ENCODE measurements around the gene NDUFS7. TPM values are rescaled to one million over a fixed set of nuclear protein-coding genes. Genes with fewer than 3 reads are reported as not detected.

The NDUFS7 gene
- polyA plus RNA-seq, 3 donors = 119 to 232 (median 211) TPM

DNA sequence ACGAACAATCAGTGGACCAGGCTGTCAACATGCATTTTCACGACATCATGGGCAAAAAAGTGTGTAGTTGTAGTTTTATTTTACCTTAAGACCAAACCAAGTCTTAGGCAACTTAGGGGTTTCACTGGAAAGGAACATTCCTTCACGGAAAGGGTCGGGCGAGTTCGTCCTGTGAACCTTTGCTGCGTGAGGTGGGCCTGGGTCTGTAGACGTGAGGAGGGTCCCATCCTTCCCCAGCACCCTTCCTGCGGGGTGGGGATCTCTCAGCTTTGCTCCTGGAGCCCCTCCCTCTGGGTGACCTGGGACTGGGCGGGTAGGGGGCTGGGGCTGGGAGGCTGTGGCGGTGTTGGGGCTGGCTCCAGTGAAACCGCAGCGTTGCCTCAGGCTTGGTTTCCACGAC is 42.2 kb downstream of the NDUFS7 start:
- Histone ChIP-seq H4K20me1 (ENCODE audit: insufficient read depth, low read length) (peaks cover 91% of the 10 kb centered on the region), H3K36me3 (replicated peaks in 1 of 2; ENCODE audit: control insufficient read depth in 1 of 2, insufficient read depth in 2 of 2, low read length in 2 of 2) (peaks cover 86 to 96% of the 10 kb centered on the region in 2 donors), H3K9me3 (replicated peaks in 1 of 2; ENCODE audit: control insufficient read depth in 1 of 2, insufficient read depth in 1 of 2, low read length in 2 of 2) (no peaks in the 10 kb centered on the region), H3K4me2 (replicated peaks; ENCODE audit: extremely low read depth, low read length, poor library complexity, severe bottlenecking) (no peak overlapping the region), H2AFZ (ENCODE audit: insufficient read depth, low read depth, low read length, poor library complexity, severe bottlenecking) (no peak overlapping the region), H3K9ac (ENCODE audit: insufficient read depth, low read length, poor library complexity, severe bottlenecking) (no peak overlapping the region), H3K4me3 (replicated peaks in 1 of 3; ENCODE audit: low read depth in 2 of 3, low read length in 3 of 3) (no peak overlapping the region), H3K27me3 (ENCODE audit: control insufficient read depth in 2 of 2, insufficient read depth in 2 of 2, low read length in 2 of 2) (no peaks in the 10 kb centered on the region), H3K79me2 (ENCODE audit: insufficient read depth, low read length) (peaks cover 34% of the 10 kb centered on the region), H3K27ac (ENCODE audit: low read depth in 1 of 2, low read length in 2 of 2) (no peak overlapping the region), H3K4me1 (ENCODE audit: control insufficient read depth in 1 of 2, insufficient read depth in 2 of 2, low read length in 2 of 2) (no peaks in the 10 kb centered on the region)
- intact Hi-C loops (cut with micrococcal nuclease) = no loop called here
- DNase-seq = no peak
- TF ChIP-seq, protein P1, sequence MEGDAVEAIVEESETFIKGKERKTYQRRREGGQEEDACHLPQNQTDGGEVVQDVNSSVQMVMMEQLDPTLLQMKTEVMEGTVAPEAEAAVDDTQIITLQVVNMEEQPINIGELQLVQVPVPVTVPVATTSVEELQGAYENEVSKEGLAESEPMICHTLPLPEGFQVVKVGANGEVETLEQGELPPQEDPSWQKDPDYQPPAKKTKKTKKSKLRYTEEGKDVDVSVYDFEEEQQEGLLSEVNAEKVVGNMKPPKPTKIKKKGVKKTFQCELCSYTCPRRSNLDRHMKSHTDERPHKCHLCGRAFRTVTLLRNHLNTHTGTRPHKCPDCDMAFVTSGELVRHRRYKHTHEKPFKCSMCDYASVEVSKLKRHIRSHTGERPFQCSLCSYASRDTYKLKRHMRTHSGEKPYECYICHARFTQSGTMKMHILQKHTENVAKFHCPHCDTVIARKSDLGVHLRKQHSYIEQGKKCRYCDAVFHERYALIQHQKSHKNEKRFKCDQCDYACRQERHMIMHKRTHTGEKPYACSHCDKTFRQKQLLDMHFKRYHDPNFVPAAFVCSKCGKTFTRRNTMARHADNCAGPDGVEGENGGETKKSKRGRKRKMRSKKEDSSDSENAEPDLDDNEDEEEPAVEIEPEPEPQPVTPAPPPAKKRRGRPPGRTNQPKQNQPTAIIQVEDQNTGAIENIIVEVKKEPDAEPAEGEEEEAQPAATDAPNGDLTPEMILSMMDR (IDR thresholded peaks at IDR 0.05) = no peak
- Mint-ChIP-seq H3K36me3 (peaks cover 55 to 85% of the 10 kb centered on the region in 2 donors), H3K27ac (no peak overlapping the region), H3K4me3 (no peak overlapping the region), H3K27me3 (ENCODE audit: low read depth in 3 of 3) (no peaks in the 10 kb centered on the region), H3K4me1 (no peaks in the 10 kb centered on the region), H3K9me3 (no peaks in the 10 kb centered on the region)
- WGBS (ENCODE audit: insufficient coverage) = 98% methylated on average over 7 of the region's 14 CpGs

GRCh38 chr19:1426736-1427135 is 43.0 kb downstream of the NDUFS7 start:
- 96% methylated on average over 6 of the region's 9 CpGs for WGBS (ENCODE audit: insufficient coverage)
- Histone ChIP-seq H3K79me2 (ENCODE audit: insufficient read depth, low read length) (peaks cover 29% of the 10 kb centered on the region), H3K36me3 (replicated peaks in 1 of 2; ENCODE audit: control insufficient read depth in 1 of 2, insufficient read depth in 2 of 2, low read length in 2 of 2) (peaks cover 82 to 94% of the 10 kb centered on the region in 2 donors), H3K9ac (ENCODE audit: insufficient read depth, low read length, poor library complexity, severe bottlenecking) (no peak overlapping the region), H4K20me1 (ENCODE audit: insufficient read depth, low read length) (peaks cover 87% of the 10 kb centered on the region), H2AFZ (ENCODE audit: insufficient read depth, low read depth, low read length, poor library complexity, severe bottlenecking) (no peak overlapping the region), H3K27me3 (ENCODE audit: control insufficient read depth in 2 of 2, insufficient read depth in 2 of 2, low read length in 2 of 2) (no peaks in the 10 kb centered on the region), H3K9me3 (replicated peaks in 1 of 2; ENCODE audit: control insufficient read depth in 1 of 2, insufficient read depth in 1 of 2, low read length in 2 of 2) (no peaks in the 10 kb centered on the region), H3K4me1 (ENCODE audit: control insufficient read depth in 1 of 2, insufficient read depth in 2 of 2, low read length in 2 of 2) (no peaks in the 10 kb centered on the region), H3K4me3 (replicated peaks in 1 of 3; ENCODE audit: low read depth in 2 of 3, low read length in 3 of 3) (no peak overlapping the region), H3K4me2 (replicated peaks; ENCODE audit: extremely low read depth, low read length, poor library complexity, severe bottlenecking) (no peak overlapping the region), H3K27ac (ENCODE audit: low read depth in 1 of 2, low read length in 2 of 2) (no peak overlapping the region)
- H3K4me3 Mint-ChIP-seq = no peak overlapping the region
- H3K27ac Mint-ChIP-seq = no peak overlapping the region
- H3K27me3 Mint-ChIP-seq (ENCODE audit: low read depth in 3 of 3) = no peaks in the 10 kb centered on the region
- H3K9me3 Mint-ChIP-seq = no peaks in the 10 kb centered on the region
- intact Hi-C loops (cut with micrococcal nuclease) = loop anchor here in 1 of 2 donors (1.0 kb wide), 1 partner anchor 7 kb away; no protein-coding TSS in a partner anchor
- H3K4me1 Mint-ChIP-seq = no peaks in the 10 kb centered on the region
- peaks cover 54 to 88% of the 10 kb centered on the region in 2 donors for H3K36me3 Mint-ChIP-seq
- TF ChIP-seq, protein P1 (IDR thresholded peaks at IDR 0.05) = no peak
- DNase-seq = no peak

Measured in CD14-positive monocyte (primary cell).